HG03159 (cell line): ENCODE results near the gene CARMIL3.
"Not testable (repeated sequence)": the region's sequence is repeated elsewhere in the genome, so short reads cannot be mapped to it uniquely, and the experiment has no call there.

Experiments
- ATAC-seq: cut with Tn5 transposase; IDR thresholded peaks from one replicate; pipeline ENCODE4 v1.9.1; 2021; ENCODE audit warnings: mild to moderate bottlenecking, moderate library complexity; ENCODE audit not compliant: unreplicated experiment

Gene CARMIL3

GRCh38 chr14:24038686-24039085 lies 13.1 kb upstream of the CARMIL3 start:
- no peak for ATAC-seq

- no peak for ATAC-seq
Measured at GRCh38 chr14:24040692-24041091, 11.1 kb upstream of the CARMIL3 start.

GRCh38 chr14:24042746-24043145 lies 9.1 kb upstream of the CARMIL3 start:
- ATAC-seq, result no peak

- not testable (repeated sequence) for ATAC-seq
Measured at GRCh38 chr14:24049002-24049401, 2.8 kb upstream of the CARMIL3 start.

GRCh38 chr14:24050753-24051152 lies 1.1 kb upstream of the CARMIL3 start:
- not testable (repeated sequence) for ATAC-seq

GRCh38 chr14:24051176-24051788 lies 527 bp upstream of the CARMIL3 start:
- ATAC-seq, result no peak

- ATAC-seq, result no peak
Measured at GRCh38 chr14:24052656-24053547, 1.1 kb downstream of the CARMIL3 start.

- no peak for ATAC-seq
Measured at GRCh38 chr14:24053548-24054323, 1.9 kb downstream of the CARMIL3 start.

GRCh38 chr14:24054324-24054641 lies 2.5 kb downstream of the CARMIL3 start:
- ATAC-seq, result no peak

GRCh38 chr14:24054646-24055045 lies 2.8 kb downstream of the CARMIL3 start:
- ATAC-seq, result no peak

GRCh38 chr14:24055971-24056799 lies 4.4 kb downstream of the CARMIL3 start:
- ATAC-seq, result no peak

- no peak for ATAC-seq
Measured at GRCh38 chr14:24056800-24057184, 5.0 kb downstream of the CARMIL3 start.

- no peak for ATAC-seq
Measured at GRCh38 chr14:24057271-24057670, 5.5 kb downstream of the CARMIL3 start.

GRCh38 chr14:24057867-24058259 lies 6.1 kb downstream of the CARMIL3 start:
- no peak for ATAC-seq

- peak; percentile 50 for ATAC-seq
Measured at GRCh38 chr14:24058260-24058950, 6.6 kb downstream of the CARMIL3 start.

- no peak for ATAC-seq
Measured at GRCh38 chr14:24058951-24059475, 7.2 kb downstream of the CARMIL3 start.

- no peak for ATAC-seq
Measured at GRCh38 chr14:24059841-24060388, 8.1 kb downstream of the CARMIL3 start.

GRCh38 chr14:24060443-24060842 lies 8.6 kb downstream of the CARMIL3 start:
- ATAC-seq, result no peak

GRCh38 chr14:24060984-24061913 lies 9.4 kb downstream of the CARMIL3 start:
- ATAC-seq, result no peak
